Smooth muscle cell (in vitro differentiated cells): ENCODE results near the gene SPSB3. TPM values are rescaled to one million over a fixed set of nuclear protein-coding genes. Genes with fewer than 3 reads are reported as not detected.

Experiments
- DNase-seq: peaks from one replicate; lab custom pipeline; 2025; ENCODE audit not compliant: unreplicated experiment; lab: John Stamatoyannopoulos, UW
- H2AFZ ChIP-seq: fragments of 200-600 bp; sonication (generic); 2 replicates; pipeline ENCODE4 v1.6.0; 2016; ENCODE audit warnings: antibody characterized with exemption, low read depth, mild to moderate bottlenecking
- H3F3A ChIP-seq: fragments of 200-600 bp; sonication (generic); 2 replicates; pipeline ENCODE4 v1.6.0; 2017; ENCODE audit warnings: antibody characterized with exemption, low read depth
- H3K27ac ChIP-seq: fragments of 200-600 bp; sonication (generic); 2 replicates; pipeline ENCODE4 v1.5.1; 2016; ENCODE audit warnings: low read depth, mild to moderate bottlenecking
- H3K27me3 ChIP-seq: fragments of 200-600 bp; sonication (generic); 2 replicates; pipeline ENCODE4 v1.6.1; 2016; ENCODE audit warnings: low read depth, mild to moderate bottlenecking
- H3K36me3 ChIP-seq: fragments of 200-600 bp; sonication (generic); 2 replicates; pipeline ENCODE4 v1.5.1; 2016; ENCODE audit warnings: low read depth
- H3K4me1 ChIP-seq: fragments of 200-600 bp; sonication (generic); 2 replicates; pipeline ENCODE4 v1.5.1; 2016; ENCODE audit warnings: low read depth
- H3K4me2 ChIP-seq: fragments of 200-600 bp; sonication (generic); 2 replicates; pipeline ENCODE4 v1.6.0; 2016; ENCODE audit warnings: mild to moderate bottlenecking
- H3K4me3 ChIP-seq: fragments of 200-600 bp; sonication (generic); 2 replicates; pipeline ENCODE4 v1.5.1; 2016; ENCODE audit warnings: mild to moderate bottlenecking
- H3K79me2 ChIP-seq: fragments of 200-600 bp; sonication (generic); 2 replicates; pipeline ENCODE4 v1.6.0; 2016; ENCODE audit warnings: low read depth, mild to moderate bottlenecking
- H3K9ac ChIP-seq: fragments of 200-600 bp; sonication (generic); 2 replicates; pipeline ENCODE4 v1.6.0; 2016; ENCODE audit warnings: low read depth
- H3K9me3 ChIP-seq: fragments of 200-600 bp; sonication (generic); replicated peaks from 2 replicates; pipeline ENCODE4 v1.5.1; 2016; ENCODE audit warnings: low read depth
- H4K20me1 ChIP-seq: fragments of 200-600 bp; sonication (generic); 2 replicates; pipeline ENCODE4 v1.6.0; 2016; ENCODE audit warnings: low read depth
- WGBS: methylation state at CpG from one replicate; pipeline ENCODE4 v1.1.7; 2016; ENCODE audit warnings: low lambda C conversion rate; 5-methylcytosine and 5-hydroxymethylcytosine counted together
- polyA plus RNA-seq: library from polyadenylated mRNA; unstranded; fragments of >200 nt; fragmentation: Nextera tagmentation; extraction: Ambion mirVana; gene quantifications from 2 replicates; pipeline ENCODE4 v1.2.1, GENCODE V29; 2016
- total RNA-seq: library from RNA; depleted of rRNA; stranded (reverse); fragments of >200 nt; gene quantifications from 2 replicates; pipeline ENCODE4 v1.2.3, GENCODE V29; 2014
- TF ChIP-seq, protein P1 (sequence below): fragments of 200-600 bp; sonication (generic); IDR thresholded peaks from 2 replicates; pipeline ENCODE4 v1.5.1; 2017; ENCODE audit warnings: borderline replicate concordance, mild to moderate bottlenecking, antibody characterized with exemption; ENCODE audit not compliant: insufficient read depth, poor library complexity, severe bottlenecking

The SPSB3 gene
- total and polyA plus RNA-seq, 2 experiments from 2014 or later, result 25.1 to 49.8 TPM

DNA sequence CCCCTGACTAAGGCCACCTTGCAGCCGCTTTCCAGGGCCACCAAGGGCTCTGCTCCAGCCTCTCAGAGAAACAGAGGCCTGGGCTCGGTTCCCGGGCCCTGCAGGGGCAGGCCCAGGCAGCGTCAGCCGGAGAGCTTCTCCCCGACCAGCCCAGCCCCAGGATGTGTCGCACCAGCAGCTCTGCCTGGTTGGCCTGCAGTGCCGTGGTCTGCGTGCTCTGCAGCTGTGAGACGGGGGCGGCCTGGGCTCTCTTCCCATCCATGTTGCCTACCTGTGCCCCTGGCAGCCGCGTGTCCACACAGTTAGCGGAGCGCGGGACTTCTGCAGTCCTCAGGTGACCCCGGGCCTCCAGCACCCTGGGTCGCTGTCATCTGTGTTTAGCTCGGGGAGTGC is 6.3 kb upstream of the SPSB3 start:
- no peaks in the 10 kb centered on the region for H3K9me3 ChIP-seq
- TF ChIP-seq, protein P1, sequence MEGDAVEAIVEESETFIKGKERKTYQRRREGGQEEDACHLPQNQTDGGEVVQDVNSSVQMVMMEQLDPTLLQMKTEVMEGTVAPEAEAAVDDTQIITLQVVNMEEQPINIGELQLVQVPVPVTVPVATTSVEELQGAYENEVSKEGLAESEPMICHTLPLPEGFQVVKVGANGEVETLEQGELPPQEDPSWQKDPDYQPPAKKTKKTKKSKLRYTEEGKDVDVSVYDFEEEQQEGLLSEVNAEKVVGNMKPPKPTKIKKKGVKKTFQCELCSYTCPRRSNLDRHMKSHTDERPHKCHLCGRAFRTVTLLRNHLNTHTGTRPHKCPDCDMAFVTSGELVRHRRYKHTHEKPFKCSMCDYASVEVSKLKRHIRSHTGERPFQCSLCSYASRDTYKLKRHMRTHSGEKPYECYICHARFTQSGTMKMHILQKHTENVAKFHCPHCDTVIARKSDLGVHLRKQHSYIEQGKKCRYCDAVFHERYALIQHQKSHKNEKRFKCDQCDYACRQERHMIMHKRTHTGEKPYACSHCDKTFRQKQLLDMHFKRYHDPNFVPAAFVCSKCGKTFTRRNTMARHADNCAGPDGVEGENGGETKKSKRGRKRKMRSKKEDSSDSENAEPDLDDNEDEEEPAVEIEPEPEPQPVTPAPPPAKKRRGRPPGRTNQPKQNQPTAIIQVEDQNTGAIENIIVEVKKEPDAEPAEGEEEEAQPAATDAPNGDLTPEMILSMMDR, result no peak
- H3K4me2 ChIP-seq, result no peak overlapping the region
- no peaks in the 10 kb centered on the region for H3K36me3 ChIP-seq
- H3K27me3 ChIP-seq, result no peaks in the 10 kb centered on the region
- no peak for DNase-seq
- H3F3A ChIP-seq, result no peaks in the 10 kb centered on the region
- H4K20me1 ChIP-seq, result peaks cover 44% of the 10 kb centered on the region
- H2AFZ ChIP-seq, result no peak overlapping the region
- H3K4me1 ChIP-seq, result no peaks in the 10 kb centered on the region
- WGBS, result 89% methylated on average over 19 of the region's 19 CpGs
- H3K9ac ChIP-seq, result no peak overlapping the region
- H3K79me2 ChIP-seq, result peaks cover 37% of the 10 kb centered on the region
- no peak overlapping the region for H3K27ac ChIP-seq
- H3K4me3 ChIP-seq, result no peak overlapping the region

DNA sequence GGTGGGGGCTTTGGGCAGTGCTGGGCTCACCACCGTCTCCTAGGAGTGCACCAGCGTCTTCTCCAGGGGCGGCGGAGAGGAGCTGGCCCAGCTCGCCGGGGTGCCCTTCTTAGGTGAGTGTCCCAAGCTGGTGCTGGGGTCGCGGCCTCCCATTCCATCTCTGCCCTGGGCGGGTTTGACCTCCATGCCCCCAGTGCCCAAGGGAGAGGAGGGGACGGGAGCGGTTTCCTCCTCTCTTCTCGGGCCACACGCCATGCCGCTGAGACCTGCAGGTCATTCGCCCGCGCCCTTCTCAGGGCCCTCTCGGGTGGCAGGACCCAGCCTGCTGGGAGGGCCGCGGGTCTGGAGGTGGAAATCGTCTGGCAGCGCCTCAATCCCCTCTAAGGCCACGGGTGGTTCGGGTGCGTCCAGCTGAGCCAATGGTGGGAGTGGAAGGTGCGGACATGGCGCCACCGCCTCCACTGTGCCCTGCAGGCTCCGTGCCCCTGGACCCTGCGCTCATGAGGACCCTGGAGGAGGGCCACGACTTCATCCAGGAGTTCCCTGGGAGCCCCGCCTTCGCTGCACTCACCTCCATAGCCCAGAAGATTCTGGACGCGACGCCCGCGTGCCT is 5.8 kb upstream of the SPSB3 start:
- Histone ChIP-seq H3K4me1 (no peaks in the 10 kb centered on the region), H3K4me3 (no peak overlapping the region), H3K27me3 (no peaks in the 10 kb centered on the region), H3K9ac (no peak overlapping the region), H2AFZ (no peak overlapping the region), H3F3A (no peaks in the 10 kb centered on the region), H4K20me1 (peaks cover 44% of the 10 kb centered on the region), H3K79me2 (peaks cover 37% of the 10 kb centered on the region), H3K4me2 (no peak overlapping the region), H3K36me3 (no peaks in the 10 kb centered on the region), H3K9me3 (no peaks in the 10 kb centered on the region), H3K27ac (no peak overlapping the region)
- TF ChIP-seq, protein P1, result no peak
- WGBS, result 96% methylated on average over 33 of the region's 38 CpGs
- no peak for DNase-seq

DNA sequence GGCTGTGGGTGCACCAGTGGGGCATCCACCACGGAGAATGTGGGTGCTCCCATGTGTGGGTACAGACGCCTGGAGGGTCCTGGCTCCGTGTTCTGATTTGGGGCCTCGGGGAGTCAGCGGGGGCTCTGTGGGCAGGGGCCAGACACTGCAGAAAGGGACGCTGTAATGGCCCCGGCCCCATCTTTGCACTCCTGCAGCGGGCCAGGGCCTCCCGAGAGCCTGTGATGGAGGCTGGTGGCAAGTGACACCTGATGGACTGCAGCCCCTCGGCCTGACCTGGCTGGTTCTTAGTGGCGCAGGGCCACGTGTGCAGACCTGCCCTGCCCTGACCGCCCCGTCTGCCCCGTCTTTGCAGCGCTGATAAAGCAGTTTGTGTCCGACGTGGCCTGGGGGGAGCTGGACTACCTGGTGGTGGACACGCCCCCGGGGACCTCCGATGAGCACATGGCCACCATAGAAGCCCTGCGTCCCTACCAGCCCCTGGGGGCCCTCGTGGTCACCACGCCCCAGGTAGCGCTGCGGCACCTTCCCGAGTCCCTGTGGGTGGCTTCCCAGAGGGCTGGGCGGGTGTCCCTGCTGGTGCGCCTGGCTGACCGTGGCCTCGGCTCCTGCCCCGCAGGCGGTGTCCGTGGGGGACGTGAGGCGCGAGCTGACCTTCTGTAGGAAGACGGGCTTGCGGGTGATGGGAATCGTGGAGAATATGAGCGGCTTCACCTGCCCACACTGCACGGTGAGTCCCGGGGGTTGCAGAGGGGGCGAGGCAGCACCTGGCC is 5.1 kb upstream of the SPSB3 start:
- H3K79me2 ChIP-seq, result peaks cover 37% of the 10 kb centered on the region
- WGBS, result 97% methylated on average over 34 of the region's 44 CpGs

More for the DNA sequence above, 5.1 kb upstream of the SPSB3 start:
- no peaks in the 10 kb centered on the region for H3K27me3 ChIP-seq
- no peaks in the 10 kb centered on the region for H3F3A ChIP-seq
- H3K9ac ChIP-seq, result no peak overlapping the region
- no peak overlapping the region for H2AFZ ChIP-seq
- no peaks in the 10 kb centered on the region for H3K36me3 ChIP-seq
- H3K4me2 ChIP-seq, result no peak overlapping the region
- peaks cover 44% of the 10 kb centered on the region for H4K20me1 ChIP-seq
- H3K4me3 ChIP-seq, result no peak overlapping the region
- TF ChIP-seq, protein P1, result no peak
- H3K9me3 ChIP-seq, result no peaks in the 10 kb centered on the region
- H3K4me1 ChIP-seq, result no peaks in the 10 kb centered on the region
- H3K27ac ChIP-seq, result no peak overlapping the region
- no peak for DNase-seq
